GM21737 (cell line): Measurements from ENCODE around the gene DOC2B.
"Not testable (repeated sequence)": the region's sequence is repeated elsewhere in the genome, so short reads cannot be mapped to it uniquely, and the experiment has no call there.

Source experiments
- ATAC-seq: cut with Tn5 transposase; IDR thresholded peaks from one replicate; pipeline ENCODE4 v1.9.1; 2021; ENCODE audit warnings: mild to moderate bottlenecking, moderate library complexity; ENCODE audit not compliant: unreplicated experiment

The DOC2B gene

DNA sequence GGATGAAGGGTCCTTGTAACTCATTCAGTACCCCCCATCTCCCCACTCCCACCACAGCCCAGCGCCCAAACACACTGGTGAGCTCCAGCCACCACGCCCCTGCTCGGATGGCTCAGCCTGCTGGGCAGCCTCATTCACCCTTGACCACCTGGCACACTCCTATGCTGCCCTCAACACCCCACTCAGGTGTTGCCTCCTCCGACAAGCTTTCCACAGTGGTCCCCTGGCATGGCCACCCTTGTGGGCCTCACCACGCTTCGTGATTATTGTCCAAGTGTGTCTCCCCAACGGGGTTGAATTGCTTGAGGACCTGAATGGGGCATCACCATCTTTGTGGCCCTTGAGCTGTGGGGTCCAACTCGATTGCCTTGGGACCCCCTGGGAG lies 12.0 kb upstream of the DOC2B start:
- ATAC-seq: no peak

DNA sequence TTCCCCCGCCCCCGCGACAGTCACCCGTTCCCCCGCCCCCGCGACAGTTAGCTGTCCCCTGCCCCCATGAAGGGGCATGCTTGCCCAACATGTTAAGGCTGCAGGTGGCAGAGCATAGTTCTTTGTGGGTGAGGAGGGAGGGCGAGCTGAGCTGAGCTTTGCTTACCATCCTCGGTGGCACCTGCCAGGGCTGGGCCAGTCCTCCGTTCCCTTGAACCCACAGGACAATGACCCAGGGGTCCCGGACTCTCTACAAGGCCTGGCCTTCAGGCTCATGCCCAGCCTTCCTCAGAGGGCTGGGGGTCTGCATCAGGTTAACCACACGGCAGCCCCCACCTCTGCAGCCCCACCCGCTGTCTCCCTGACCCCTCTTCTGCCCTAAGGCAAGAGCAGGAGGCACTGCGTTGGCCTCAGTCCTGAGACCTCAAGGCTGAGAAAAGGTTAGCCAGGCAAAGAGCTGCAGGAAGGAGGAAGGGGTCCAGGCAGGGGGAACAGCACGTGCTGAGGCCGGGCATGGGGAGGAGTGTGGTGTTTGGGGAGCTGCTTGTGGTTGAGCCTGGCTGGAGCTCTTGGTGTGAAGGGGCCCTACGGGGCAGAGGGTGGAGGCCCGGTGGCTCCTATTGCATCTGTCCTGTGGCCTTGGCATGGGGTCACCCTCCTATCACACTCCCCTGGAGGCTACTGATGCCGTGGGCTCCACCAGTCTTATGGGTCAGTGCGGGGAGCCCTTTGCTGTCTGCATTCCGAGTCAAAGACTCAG lies 11.4 kb upstream of the DOC2B start:
- no peak for ATAC-seq

- ATAC-seq: no peak
These were observed 8.0 kb upstream of the DOC2B start for GRCh38 chr17:189444-189843.

- no peak for ATAC-seq
These were observed 5.7 kb upstream of the DOC2B start for GRCh38 chr17:187130-187529.

DNA sequence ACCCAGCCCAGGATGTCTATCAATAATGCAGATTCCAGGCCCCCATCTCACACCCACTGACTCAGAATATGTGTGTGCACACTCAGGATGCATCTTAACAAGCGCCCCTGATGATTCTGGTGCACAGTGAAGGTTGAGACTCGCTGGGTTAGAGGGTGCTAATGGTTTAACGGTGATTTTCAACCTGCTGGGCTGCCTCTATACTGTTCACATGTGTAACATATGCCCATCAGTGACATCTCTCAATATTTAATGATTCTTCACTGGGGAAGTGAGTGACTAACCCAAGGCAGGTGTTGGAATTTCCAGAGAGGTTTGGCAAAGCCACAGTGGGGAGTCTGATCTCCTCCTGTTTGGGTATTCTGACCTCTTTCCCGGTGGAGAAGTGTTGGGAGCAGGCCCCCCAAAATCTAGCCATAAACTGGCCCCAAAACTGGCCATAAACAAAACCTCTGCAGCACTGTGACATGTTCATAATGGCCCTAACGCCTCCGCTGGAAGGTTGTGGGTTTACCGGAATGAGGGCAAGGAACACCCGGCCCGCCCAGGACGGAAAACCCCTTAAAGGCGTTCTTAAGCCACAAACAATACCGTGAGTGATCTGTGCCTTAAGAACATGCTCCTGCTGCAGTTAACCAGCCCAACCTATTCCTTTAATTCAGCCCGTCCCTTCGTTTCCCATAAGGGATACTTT lies 4.1 kb upstream of the DOC2B start:
- no peak for ATAC-seq

DNA sequence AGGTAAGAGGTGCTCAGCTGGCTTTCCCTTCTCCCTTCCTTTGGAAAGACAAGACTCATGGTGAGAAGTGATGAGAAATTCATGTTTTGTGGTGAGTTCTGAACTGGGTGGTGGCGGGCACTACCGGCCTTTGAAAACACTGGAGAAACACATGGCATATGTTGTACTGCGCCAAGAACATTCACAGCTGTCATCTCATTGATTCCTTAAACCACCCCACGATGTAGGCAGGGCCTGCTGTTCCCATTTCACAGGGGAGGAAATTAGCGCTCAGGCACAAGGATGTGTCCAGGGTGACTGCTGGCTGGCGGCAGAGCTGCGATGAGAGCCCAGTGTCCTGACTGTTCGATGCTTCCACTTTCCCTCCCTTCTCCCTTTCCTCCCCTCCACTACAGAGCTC lies 1.6 kb upstream of the DOC2B start:
- no peak for ATAC-seq

GRCh38 chr17:182050-182751 lies 751 bp upstream of the DOC2B start:
- ATAC-seq: no peak

- no peak for ATAC-seq
These were observed 837 bp downstream of the DOC2B start for GRCh38 chr17:180381-181244.

DNA sequence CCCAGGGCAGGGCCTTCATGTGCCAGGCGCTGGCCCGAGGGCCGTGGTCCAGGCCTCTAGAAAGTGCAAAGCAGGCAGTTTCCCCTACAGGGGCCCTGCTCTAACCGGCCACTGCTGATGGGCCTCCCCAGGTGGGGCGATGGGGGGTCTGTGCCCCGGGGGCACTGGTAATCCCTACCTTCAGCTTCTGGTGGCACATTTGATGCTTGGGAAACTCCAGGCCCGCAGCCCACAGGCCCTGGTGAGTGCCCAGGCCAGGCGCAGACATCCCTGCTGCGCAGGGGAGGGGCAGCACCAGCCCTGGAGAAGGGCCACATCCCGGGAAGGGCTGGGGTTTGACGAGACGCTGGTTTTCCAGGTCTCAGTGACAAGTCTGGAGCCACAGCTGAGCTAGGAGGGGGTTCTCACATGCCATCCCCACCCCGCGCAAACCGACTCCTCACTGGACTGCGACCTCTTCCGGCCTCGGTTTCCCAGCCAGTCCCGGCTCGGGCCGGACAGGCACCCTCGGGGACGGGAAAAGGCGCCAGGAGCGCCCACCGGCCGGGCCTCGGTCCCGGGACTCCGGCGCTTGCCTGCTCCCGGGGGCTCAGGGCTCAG lies 1.6 kb downstream of the DOC2B start:
- no peak for ATAC-seq

GRCh38 chr17:179066-179432 lies 2.4 kb downstream of the DOC2B start:
- ATAC-seq: no peak

DNA sequence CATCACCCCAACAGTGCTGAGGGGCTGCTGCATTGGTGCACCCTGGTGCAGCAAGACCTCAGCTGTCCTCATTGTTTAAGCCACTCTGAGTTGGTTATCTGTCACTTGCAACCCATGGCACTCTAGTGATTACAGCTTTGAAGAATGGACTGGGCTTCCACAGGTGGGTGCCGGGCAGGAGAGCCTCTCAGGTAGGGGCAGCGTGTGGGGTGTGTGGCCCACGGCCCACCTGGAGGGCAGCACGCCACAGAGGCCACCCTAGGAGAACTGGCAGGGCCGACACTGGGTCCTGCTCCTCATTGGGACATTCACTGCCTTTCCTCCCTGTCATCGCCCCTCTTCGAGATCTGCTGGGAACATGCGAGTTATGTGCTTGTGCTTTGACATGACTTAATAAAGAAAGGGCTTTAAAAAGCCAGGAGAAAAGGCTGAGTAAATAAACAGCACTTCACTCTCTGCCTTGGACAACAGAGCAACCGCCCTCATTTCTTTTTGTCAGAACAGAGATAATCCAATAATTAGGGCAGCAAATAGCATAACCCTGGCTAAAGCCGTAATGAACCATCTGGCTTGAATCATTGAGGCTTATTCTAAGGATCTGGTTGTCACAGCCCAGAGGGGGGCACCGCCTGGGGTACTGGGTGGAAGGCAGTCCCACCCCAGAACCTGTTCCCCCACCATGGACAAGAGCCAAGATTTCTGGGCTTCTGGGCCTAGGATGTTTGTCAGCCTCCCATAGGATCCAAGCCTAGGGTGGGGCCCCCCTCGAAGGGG lies 3.0 kb downstream of the DOC2B start:
- ATAC-seq: no peak

GRCh38 chr17:177762-178161 lies 3.7 kb downstream of the DOC2B start:
- ATAC-seq: no peak

DNA sequence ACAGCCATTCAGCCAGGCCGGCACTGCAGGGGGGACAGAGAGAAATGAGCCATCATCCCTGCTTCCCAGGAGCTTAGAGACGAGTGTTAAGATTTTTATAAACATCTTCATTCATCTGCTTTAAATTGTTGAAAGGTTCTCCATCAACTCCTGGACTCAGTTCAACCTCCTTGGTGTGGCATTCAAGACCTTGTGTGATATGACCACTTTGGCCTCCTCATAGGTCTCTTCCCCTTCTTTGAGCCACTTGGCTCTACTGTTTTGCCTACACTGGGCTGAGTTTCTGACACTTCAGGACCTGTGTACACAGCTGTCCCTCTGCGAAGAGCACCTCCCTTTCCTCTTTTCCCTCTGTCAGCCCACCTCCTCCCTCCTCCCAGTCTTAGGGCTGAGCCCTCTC lies 4.3 kb downstream of the DOC2B start:
- no peak for ATAC-seq

GRCh38 chr17:173166-173911 lies 8.1 kb downstream of the DOC2B start:
- ATAC-seq: no peak

GRCh38 chr17:172401-172800 lies 9.0 kb downstream of the DOC2B start:
- no peak for ATAC-seq

DNA sequence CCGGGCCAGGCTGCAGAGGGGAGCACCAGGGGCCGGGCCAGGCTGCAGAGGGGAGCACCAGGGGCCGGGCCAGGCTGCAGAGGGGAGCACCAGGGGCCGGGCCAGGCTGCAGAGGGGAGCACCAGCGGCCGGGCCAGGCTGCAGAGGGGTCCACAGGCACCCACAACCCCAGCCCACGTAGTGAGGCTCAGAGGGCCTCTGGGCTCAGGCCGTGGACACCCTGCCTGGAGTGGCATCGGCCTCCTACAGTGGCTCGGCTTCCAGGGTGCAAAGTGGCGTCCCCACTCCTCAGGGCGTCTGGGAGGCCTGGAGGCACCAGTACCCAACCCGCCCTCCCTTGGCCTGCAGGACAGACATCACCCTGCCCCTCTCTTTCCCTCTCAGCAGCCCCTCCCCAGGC lies 9.6 kb downstream of the DOC2B start:
- ATAC-seq: no peak

GRCh38 chr17:170130-170670 lies 11.2 kb downstream of the DOC2B start:
- ATAC-seq: no peak

DNA sequence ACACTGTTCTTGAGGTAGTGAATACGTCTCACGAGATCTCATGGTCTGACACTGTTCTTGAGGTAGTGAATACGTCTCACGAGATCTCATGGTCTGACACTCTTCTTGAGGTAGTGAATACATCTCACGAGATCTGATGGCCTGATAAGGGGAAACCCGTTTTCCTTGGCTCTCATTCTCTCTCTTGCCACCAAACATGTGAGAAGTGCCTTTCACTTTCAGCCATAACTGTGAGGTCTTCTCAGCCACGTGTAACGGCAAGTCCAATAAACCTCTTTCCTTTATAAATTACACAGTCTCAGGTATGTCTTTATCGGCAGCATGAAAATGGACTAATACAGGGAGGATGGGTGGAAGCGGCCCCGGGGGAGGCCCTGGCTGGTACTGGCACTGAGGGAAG lies 12.8 kb downstream of the DOC2B start:
- ATAC-seq: not testable (repeated sequence)

GRCh38 chr17:165939-166338 lies 15.5 kb downstream of the DOC2B start:
- no peak for ATAC-seq
